Stimulated activated CD8-positive, alpha-beta memory T cell treated with anti-CD3 and anti-CD28 coated beads, Interleukin-4, amount 100 ng/mL, for 24 hours (primary cell): ENCODE data around the gene APOBEC3G.
"Not testable (repeated sequence)": the region's sequence is repeated elsewhere in the genome, so short reads cannot be mapped to it uniquely, and the experiment has no call there.

Source experiments
- DNase-seq: peaks from one replicate; pipeline ENCODE4 v3.0.0-alpha.2; 2020; ENCODE audit warnings: low read depth

The APOBEC3G gene

DNA sequence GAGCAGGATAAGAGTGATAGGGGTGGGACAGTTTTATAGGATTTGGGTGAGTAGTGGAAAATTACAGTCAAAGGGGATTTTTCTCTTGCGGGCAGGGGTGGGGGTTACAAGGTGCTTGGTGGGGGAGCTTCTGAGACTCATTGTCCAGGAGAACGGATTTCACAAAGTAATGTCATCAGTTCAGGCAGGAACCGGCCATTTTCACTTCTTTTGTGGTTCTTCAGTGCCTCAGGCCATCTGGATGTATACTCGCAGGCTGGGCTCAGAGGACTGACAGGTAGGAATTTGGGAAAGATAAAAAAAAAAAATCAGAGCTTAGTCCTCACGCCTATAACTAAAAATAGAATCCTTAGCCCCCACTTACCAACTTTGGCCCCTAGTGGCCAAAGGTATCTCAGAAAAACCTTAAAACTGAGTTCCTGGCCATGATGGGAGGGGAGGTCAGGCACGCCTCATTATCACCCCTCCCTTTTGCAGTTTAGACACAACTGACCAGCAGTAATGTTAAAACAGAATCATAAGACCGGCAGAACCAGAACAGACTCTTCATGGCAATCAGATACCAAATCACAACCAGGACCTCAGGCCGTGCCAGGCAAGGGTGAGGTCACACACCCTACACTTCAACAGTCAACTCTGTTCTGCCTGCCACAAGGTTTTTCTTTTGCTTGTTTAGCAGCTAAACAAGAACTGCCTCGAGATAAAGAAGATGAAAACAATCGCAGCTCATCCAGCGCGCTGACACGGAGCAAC is 8.9 kb upstream of the APOBEC3G start:
- DNase-seq, result no peak

DNA sequence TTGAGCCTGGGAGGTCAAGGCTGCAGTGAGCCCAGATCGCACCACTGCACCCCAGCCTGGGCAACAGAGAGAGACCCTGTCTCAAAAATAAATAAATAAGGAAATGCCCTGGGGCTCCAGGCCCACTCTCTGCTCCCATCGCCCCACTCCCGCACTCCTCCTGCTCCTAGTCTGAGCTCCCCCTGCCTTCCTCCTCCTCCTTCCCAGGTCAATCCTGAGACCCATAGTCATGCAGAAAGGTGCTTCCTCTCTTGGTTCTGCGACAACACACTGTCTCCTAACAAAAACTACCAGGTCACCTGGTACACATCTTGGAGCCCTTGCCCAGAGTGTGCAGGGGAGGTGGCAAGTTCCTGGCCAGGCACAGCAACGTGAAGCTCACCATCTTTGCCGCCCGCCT is 6.9 kb upstream of the APOBEC3G start:
- DNase-seq, result no peak

DNA sequence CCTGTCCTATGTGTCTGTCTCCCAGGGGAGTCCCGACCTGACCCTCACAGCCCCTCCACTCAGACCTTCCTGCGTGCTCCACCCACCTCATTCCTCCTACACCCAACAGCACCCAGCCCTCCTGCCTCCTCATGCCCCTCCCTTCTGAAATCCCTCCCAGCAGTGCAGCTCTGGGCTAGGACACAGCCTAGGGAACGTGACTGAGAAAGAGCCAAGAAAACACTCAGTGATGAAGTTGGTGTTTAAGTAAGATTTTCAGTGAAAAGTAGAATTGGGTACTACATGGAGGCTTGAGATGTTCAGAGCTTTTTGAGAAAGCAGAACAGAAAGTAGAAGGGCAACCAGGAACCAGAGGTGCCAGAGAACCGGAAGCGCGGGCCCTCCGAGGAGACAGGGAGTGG is 4.5 kb upstream of the APOBEC3G start:
- not testable (repeated sequence) for DNase-seq

DNA sequence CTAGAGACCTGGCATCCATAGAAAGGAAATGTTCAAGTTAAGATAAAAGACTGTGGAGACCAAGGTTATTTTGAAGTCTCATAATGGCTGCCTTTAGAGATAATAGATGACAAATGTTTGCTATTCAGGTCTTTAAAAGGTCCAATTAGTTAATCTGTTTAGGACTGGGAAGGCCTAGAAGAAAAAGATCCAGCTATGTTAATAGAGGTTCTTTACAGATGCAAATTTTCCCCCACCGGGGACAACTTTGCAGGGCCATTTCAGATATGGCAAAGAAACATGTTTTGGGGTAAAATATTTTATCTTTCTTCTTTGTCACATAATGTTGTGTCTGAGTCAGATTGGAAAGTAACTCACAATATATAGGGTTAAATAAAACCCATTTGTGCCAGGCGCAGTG is 3.1 kb upstream of the APOBEC3G start:
- DNase-seq, result no peak

DNA sequence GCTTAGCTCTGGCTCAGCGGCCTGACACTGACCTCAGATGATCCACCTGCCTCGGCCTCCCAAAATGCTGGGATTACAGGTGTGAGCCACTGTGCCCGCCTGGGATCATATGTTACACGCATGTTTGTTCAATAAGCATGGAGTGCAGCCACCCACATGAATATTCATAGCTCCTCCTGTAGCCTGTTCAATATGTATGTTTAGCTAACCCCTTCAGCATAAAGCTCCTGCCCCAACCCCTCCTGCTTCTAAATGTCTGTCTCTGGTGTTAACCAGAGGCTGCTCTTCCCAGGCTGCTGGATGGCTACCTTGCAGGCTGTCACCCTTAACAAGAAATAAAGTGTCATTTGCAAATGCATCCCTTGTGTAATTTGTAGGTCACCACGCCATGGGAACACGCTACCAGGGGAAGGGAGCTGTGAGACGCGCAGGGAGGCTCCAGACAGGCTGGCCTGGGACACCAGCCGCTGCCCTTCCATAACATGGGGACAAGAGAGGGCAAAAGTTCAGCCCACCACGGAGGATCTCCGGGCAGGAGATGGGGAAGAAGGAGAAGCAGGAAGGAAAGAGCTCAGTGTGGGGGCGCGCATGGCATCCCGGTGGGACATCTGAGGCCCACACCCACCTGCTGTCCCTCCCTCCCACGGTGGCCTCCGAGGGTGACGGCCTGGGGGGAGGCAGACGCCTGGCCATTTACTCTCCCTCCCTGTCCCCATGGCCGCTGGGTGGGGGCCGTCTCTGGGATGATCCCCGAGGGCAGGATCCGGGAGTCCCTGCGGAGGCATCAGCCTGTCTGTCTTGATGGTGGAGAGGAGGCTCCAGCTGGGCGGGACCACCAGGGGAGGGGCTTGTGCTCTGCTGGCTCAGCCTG is 685 bp upstream of the APOBEC3G start:
- DNase-seq, result not testable (repeated sequence)

DNA sequence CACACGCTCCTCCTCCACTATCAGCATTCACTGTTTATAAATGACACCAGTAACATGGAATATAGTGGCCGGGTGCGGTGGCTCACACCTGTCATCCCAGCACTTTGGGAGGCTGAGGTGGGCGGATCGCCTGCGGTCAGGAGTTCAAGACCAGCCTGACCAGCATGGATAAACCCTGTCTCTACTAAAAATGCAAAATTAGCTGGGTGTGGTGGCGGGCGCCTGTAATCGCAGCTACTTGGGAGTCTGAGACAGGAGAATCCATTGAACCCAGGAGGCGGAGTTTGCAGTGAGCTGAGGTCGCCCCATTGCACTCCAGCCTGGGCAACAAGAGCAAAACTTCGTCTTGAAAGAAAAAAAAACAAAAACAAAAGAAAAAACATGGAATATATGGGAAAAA is 837 bp downstream of the APOBEC3G start:
- not testable (repeated sequence) for DNase-seq

DNA sequence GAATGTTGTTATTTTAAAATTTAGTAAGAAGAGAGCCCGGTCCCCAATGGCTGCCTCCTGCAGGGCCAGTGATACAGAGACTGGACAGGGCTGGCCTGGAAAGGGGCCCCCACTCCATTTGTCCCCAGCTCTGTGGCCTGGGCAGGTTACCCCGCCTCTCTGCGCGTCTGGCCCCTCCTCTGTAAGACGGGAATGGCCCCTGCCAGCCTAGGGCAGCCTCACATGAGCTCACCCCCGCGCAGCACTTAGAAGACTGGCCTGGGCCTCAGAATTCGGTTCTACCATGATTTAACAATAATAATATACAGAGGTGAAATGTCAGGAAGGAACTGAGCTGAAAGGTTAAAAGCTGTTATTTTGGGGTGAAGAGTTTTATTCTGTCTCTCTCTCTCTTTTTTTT is 1.3 kb downstream of the APOBEC3G start:
- no peak for DNase-seq

DNA sequence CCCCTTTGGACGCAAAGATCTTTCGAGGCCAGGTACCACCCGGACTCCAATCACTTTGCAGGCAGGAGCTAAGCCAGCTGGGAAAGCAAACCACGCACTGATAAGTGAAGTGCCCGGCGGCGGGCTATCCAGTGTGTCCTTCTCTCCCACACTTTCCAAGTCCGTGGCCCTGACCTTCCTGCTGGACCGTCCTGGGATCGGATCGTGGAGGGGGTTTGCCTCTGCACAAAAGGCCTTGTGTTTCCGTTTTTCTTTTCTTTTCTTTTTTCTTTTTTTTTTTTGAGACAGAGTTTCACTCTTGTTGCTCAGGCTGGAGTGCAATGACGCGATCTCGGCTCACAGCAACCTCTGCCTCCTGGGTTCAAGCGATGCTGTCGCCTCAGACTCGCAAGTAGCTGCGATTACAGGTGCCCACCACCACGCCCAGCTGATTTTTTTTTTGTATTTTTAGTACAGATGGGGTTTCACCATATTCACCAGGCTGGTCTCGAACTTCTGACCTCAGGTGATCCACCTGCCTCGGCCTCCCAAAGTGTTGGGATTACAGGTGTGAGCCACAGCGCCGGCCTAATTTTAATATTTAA is 2.1 kb downstream of the APOBEC3G start:
- not testable (repeated sequence) for DNase-seq

DNA sequence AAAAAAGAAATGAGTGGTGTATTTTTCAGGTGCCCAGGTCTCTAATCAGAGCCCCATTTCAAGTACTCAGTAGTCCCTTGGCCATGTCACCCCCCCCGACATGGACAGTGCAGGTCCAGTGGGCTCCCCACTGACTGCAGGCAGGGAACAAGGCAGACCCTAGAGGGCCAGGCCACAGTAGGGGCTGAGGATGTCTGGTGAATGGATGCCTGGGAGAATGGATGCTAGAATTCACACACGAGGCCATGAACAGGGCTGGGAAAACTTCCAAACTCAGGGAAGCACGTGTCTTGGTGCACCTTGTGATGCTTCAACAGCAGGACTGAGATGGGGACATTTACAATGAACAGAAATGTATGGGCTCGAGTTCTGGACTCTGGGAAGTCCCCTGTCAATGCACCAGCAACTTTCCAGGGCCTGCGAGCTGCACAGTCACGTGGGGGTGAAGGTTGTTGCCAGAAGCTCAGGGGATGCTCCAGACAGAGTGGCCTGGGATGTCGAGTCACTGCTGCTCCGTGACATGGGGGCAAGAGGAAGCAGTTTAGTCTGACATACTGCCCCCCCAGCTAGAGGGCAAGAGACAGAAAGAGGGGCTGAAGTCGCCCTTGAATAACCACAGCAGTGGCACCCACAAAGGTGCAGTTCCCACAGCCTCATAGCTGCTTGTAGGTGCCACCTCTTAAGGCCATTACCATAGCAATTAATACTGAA is 3.1 kb downstream of the APOBEC3G start:
- no peak for DNase-seq

DNA sequence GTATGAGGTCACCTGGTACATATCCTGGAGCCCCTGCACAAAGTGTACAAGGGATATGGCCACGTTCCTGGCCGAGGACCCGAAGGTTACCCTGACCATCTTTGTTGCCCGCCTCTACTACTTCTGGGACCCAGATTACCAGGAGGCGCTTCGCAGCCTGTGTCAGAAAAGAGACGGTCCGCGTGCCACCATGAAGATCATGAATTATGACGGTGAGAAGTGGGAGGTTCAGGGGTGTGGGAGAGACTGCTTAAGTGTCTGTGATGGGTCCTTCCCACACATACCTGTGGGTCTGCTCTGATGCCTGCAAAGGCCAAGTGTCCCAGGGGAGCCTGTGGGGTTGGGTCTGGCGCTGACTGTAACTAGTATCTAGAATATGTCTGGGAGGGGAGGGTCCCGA is 3.9 kb downstream of the APOBEC3G start:
- no peak for DNase-seq

DNA sequence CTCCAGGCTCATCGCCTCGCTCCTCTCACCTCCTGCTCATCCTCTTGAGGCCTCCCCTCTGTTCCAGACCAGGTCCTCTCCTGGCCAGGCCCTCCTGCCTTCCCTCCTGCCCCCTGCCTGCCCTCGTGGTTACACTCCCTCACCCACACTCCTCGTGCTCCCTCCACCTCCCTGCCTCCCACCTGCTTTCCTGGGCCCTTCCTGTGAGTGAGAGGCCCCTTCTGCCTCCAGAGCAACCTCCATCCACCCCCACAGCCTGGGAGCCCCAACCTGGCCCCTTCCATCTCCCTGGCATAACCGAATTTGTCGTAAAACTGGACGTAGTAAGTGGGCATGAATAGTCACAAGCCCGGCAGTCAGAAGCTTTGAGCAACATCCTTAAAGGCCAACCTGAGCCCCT is 4.5 kb downstream of the APOBEC3G start:
- no peak for DNase-seq

DNA sequence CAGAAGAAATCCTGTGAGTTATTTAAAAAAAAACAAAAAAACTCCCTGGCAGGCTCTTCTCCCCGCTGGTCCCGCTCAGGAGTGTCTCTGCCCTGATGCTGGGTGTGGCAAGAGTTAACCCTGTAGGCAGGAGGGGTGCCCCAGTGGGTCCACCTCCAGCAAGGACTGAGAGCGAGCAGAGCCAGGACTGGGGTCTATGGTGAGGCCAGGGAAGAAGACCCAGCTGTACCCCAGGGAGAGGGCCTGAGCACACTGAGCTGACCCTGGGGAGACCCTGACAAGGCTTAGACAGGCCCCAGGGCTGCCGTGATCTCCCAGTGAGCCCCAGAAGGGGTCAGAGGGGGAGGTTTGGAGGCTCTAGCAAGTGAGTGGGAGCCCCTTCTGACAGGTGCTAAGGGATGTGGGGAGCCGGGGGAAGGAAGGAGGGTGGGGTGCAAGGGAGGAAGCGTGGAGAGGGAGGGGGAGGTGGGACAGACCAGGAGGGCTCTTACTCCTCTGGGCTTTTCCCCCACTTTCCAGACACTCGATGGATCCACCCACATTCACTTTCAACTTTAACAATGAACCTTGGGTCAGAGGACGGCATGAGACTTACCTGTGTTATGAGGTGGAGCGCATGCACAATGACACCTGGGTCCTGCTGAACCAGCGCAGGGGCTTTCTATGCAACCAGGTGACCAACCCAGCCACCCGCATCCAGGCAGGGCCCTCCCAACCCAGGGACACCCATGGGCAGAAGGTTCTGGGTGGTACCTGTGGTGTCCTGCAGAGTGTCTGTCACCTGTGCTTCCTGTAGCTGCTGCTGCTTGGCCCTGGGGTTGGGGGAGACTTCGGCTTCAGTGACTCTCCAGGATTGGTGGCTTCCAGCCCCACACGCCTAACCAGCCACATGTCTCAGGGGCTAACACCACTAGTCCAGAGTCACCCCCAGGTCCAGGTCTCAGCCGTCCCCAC is 6.4 kb downstream of the APOBEC3G start:
- no peak for DNase-seq

DNA sequence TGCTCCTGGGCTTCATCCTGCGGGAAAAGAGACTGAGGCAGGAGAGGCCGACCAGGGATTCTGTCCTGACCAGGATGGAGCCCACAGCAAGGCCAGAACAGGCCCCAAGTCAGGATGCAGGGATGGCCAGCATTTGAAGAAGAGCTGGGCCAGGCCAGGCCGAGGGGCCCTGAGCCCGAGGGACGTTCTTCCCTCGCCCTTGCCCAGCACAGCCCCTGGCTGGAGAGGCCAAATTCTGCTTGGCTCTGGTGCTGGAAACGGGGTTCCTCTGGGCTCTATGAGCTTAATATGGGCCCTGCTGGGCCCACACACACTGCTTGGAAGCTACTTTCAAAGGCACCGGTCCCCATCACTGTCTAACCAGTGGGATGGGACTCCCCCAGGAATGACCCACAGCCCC is 7.6 kb downstream of the APOBEC3G start:
- no peak for DNase-seq

DNA sequence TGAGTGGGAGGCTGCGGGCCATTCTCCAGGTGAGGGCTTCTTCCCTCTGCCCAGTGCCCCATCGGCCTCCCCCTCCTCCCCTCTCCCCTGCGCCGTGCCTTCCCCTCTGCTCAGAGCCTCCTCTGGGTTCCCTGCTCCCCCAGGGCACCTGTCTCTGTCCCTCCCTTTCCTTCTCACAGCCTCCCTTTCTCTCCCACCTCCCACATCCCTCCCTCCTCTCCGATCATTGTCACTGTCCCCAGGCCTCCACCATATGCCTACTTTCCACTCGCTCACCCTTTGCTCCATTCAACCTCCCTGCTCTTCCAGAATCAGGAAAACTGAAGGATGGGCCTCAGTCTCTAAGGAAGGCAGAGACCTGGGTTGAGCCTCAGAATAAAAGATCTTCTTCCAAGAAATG is 10.0 kb downstream of the APOBEC3G start:
- no peak for DNase-seq

DNA sequence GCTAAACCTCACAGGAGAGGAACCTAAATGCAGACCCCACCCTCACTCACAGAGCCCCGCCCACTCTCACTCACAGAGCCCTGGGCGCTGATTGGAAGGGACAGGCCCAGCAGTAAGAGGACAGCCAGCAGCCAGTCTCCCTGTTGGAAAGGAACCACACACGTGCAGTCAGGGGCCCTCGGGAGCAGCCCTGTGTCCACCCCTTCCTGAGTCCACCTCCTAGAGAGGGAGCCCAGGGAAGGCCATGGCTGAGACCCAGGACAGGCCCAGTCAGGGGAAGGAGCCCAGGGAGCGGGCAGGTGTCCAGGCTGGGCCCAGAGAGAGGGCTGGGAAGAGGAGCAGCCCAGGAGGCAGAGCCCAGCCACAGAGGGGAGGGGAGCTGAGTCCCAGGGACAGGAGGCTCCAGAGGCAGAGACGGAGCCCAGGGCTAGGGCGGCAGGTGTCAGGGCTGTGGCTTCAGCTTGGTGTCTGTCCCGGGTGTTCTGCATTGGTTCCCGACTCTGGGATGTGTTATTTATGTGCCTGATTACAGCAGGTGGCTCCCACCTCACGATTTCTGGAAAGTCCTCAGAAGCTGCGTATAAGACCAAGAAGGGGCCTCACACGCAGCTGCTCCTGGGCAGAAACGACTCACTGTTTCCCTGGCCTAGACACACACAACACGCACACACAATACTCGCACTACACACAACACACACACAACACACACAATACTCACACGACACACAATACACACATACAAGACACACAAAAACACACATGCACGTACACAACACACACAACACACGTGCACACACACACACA is 11.0 kb downstream of the APOBEC3G start:
- no peak for DNase-seq

DNA sequence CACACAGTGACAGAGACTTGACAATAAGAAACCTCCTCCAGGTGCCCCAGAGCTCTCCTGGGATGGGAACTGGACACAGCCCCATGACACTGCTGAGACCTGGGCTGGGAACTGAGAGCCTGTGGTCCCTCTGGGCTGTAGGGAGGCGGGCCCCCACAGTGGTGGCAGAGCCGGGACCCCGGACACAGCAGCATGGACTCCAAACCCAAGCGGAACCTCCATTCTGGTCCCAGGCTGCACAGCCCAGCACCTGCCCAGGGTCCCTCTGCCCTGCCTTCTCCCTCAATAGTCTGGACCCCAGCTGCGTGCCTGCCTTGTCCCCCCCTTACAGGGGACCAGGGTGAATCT is 11.6 kb downstream of the APOBEC3G start:
- no peak for DNase-seq

DNA sequence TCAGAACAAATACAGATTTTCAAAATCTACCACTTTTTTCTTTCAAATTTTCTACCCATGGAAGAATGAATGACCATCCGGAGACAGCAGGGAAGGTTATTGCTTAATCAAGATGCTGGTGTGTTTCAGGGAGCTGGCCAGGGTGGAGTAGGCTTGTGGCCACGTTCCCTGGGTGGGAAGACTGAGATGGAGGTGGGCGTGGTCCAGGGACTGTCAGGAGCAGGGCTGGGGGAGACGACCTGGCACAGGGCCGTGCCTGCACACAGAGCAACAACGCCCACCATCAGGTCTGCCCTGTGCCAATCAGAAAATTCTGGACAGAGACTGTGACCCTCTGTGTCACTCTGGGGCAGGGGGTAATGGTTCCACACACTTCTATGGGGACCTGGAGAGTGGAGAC is 12.9 kb downstream of the APOBEC3G start:
- no peak for DNase-seq

DNA sequence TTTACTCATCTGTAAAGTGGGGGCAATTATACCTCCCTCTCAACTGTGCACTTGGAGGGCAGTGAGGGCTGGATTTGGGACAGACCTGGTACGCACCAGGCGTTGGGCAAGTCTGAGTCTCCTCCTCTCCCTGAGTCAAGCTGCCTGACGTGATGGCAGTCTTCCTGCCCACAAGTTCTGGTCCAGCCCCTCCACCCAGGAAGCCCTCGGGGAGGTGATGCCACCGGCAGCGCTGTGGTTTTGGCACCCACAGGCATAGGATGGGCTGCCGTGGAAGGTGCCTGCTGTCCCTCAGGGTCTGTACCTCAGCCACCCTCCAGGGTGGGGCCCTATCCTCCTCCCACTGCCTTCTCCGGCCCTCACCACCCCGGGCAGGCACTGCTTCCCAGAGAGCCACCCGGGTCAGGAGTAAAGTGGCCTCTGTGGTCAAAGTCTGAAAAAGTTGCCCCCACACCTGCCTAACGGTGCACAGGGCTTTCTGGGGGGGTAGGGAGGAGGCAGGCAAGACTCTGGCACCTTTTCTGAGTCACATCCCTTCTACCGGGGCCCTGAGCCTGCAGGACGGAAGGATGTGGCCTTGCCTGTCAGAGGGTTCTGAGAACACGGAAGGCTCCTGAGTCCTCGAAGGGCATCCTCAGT is 13.5 kb downstream of the APOBEC3G start:
- DNase-seq, result peak; percentile 72

DNA sequence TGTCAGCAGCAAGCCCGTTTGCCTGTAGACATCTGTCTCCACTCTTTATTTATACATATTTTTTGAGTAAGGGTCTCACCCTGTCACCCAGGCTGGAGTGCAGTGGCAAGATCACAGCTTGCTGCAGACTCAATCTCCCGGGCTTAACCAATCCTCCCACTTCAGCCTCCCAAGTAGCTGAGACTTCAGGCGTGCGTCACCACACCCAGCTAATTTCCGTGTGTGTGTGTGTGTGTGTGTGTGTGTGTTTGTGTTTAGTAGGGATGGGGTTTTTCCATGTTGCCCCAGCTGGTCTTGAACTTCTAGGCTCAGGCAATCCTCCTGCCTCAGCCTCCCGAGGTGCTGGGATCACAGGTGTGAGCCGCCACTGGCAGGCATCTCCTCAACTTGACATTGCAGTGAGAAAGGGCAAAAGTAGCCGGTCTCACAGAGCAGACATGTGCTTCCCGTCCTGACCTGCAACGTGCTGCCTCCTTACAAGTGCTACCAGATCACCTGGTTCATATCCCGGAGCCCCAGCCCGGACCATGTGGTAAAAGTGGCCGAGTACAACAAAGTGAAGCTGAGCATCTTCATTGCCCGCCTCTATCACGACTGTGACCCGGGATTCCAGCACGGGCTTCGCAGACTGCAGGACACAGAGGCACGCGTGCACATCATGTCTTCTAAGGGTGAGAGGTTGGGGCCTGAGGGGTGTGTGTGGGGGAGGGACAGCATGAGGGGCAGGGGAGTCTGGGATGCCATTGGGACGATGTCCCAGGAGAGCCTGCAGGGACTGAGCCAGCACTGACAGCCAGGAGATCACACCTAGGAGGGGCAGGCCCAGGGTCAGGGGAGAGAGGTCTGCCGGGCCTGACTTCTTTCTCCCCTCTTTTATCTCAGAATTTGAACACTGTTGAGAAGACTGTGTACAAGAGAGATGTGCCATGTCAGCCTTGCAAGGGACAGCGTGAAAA is 14.3 kb downstream of the APOBEC3G start:
- no peak for DNase-seq
